GM21786 (cell line): Measurements from ENCODE around the gene ASS1.

Experiments
- ATAC-seq: cut with Tn5 transposase; IDR thresholded peaks from one replicate; pipeline ENCODE4 v1.9.1; 2021; ENCODE audit not compliant: unreplicated experiment

ASS1 gene

GRCh38 chr9:130418776-130419175, 26.0 kb upstream of the ASS1 start:
- no peak for ATAC-seq

GRCh38 chr9:130419521-130420035, 25.2 kb upstream of the ASS1 start:
- no peak for ATAC-seq

- ATAC-seq: no peak
These were observed 23.5 kb upstream of the ASS1 start for GRCh38 chr9:130421154-130421801.

- no peak for ATAC-seq
These were observed 22.9 kb upstream of the ASS1 start for GRCh38 chr9:130421802-130422276.

- ATAC-seq: no peak
These were observed 22.2 kb upstream of the ASS1 start for GRCh38 chr9:130422546-130422945.

GRCh38 chr9:130423272-130423671, 21.5 kb upstream of the ASS1 start:
- no peak for ATAC-seq

- ATAC-seq: no peak
These were observed 19.9 kb upstream of the ASS1 start for GRCh38 chr9:130424595-130425454.

GRCh38 chr9:130425741-130426466, 18.9 kb upstream of the ASS1 start:
- ATAC-seq: no peak

- no peak for ATAC-seq
These were observed 18.3 kb upstream of the ASS1 start for GRCh38 chr9:130426467-130426773.

- no peak for ATAC-seq
These were observed 17.9 kb upstream of the ASS1 start for GRCh38 chr9:130426883-130427282.

GRCh38 chr9:130427326-130427725, 17.4 kb upstream of the ASS1 start:
- ATAC-seq: no peak

GRCh38 chr9:130428086-130428665, 16.6 kb upstream of the ASS1 start:
- no peak for ATAC-seq

GRCh38 chr9:130429381-130429780, 15.4 kb upstream of the ASS1 start:
- no peak for ATAC-seq

- ATAC-seq: no peak
These were observed 14.9 kb upstream of the ASS1 start for GRCh38 chr9:130429831-130430230.

- no peak for ATAC-seq
These were observed 14.5 kb upstream of the ASS1 start for GRCh38 chr9:130430232-130430631.

- ATAC-seq: no peak
These were observed 13.8 kb upstream of the ASS1 start for GRCh38 chr9:130430734-130431535.

GRCh38 chr9:130431536-130432303, 13.0 kb upstream of the ASS1 start:
- ATAC-seq: no peak

GRCh38 chr9:130432362-130432761, 12.4 kb upstream of the ASS1 start:
- ATAC-seq: no peak

- ATAC-seq: no peak
These were observed 12.0 kb upstream of the ASS1 start for GRCh38 chr9:130432796-130433167.
